Bronchial epithelial cell (primary cell): ENCODE measurements around the gene ATF4. TPM values are rescaled to one million over a fixed set of nuclear protein-coding genes. Genes with fewer than 3 reads are reported as not detected.

Experiments
- DNase-seq: peaks from one replicate; pipeline ENCODE4 v3.0.0-alpha.2; 2010; ENCODE audit warnings: low read depth
- FAIRE-seq: peaks from 2 replicates; lab custom pipeline; 2011; peaks lifted over from hg19 to GRCh38; lab: Jason Lieb, UNC
- H3K27me3 ChIP-seq: 2 replicates; pipeline ENCODE4 v1.5.1; 2011; ENCODE audit warnings: low read length; ENCODE audit not compliant: control insufficient read depth, insufficient read depth
- H3K36me3 ChIP-seq: 2 replicates; pipeline ENCODE4 v1.5.1; 2011; ENCODE audit warnings: low read length; ENCODE audit not compliant: control insufficient read depth, insufficient read depth
- H3K4me3 ChIP-seq: 2 replicates; pipeline ENCODE4 v1.5.1; 2011; ENCODE audit warnings: mild to moderate bottlenecking, low read depth, low read length, control low read depth
- CTCF ChIP-seq: IDR thresholded peaks from 2 replicates; pipeline ENCODE4 v1.5.1; 2011; ENCODE audit warnings: mild to moderate bottlenecking, moderate library complexity, low read length, control low read depth, inconsistent platforms; ENCODE audit not compliant: insufficient read depth, severe bottlenecking
- total RNA-seq: library from RNA; depleted of rRNA; stranded (reverse); fragments of >200 nt; gene quantifications from 2 replicates; pipeline ENCODE4 v1.2.1, GENCODE V29; 2014

ATF4 gene
- total RNA-seq, 1 donor from 2014 or later: 410 TPM

GRCh38 chr22:39569066-39569465 lies 48.7 kb downstream of the ATF4 start:
- Histone ChIP-seq H3K36me3 (no peaks in the 10 kb centered on the region), H3K27me3 (no peaks in the 10 kb centered on the region), H3K4me3 (no peak overlapping the region)
- FAIRE-seq (no peak), DNase-seq (no peak)
- no peak for TF ChIP-seq CTCF

GRCh38 chr22:39570226-39570625 lies 49.9 kb downstream of the ATF4 start:
- FAIRE-seq (no peak), DNase-seq (no peak)
- no peak for TF ChIP-seq CTCF
- H3K36me3 ChIP-seq: no peaks in the 10 kb centered on the region
- H3K27me3 ChIP-seq: no peaks in the 10 kb centered on the region
- no peak overlapping the region for H3K4me3 ChIP-seq

GRCh38 chr22:39570665-39571064 lies 50.3 kb downstream of the ATF4 start, which contains the start of gene CACNA1I:
TSS of gene CACNA1I (plus strand) at chr22:39570753. CDS start at chr22:39570753, 0 bp downstream.
- H3K27me3 ChIP-seq: no peaks in the 10 kb centered on the region
- FAIRE-seq (no peak), DNase-seq (no peak)
- TF ChIP-seq CTCF: no peak
- no peaks in the 10 kb centered on the region for H3K36me3 ChIP-seq
- H3K4me3 ChIP-seq: no peak within 1 kb of the TSS

- no peak for FAIRE-seq
- Histone ChIP-seq H3K27me3 (no peaks in the 10 kb centered on the region), H3K4me3 (no peak overlapping the region), H3K36me3 (no peaks in the 10 kb centered on the region)
- DNase-seq: no peak
- no peak for TF ChIP-seq CTCF
These were observed 51.2 kb downstream of the ATF4 start for GRCh38 chr22:39571538-39571937.

Other genes starting within 250 kb of the ATF4 start
- 5,727 and 8,485 TPM in 2 replicates for gene RPL3, start 200.9 kb upstream of the ATF4 start, total RNA-seq
- 0.26 and 2.0 TPM in 2 replicates for gene SYNGR1, start 170.6 kb upstream of the ATF4 start, total RNA-seq
- 7.9 and 8.2 TPM in 2 replicates for gene TAB1, start 120.8 kb upstream of the ATF4 start, total RNA-seq
- gene MGAT3, start 63.5 kb upstream of the ATF4 start, total RNA-seq: 0.13 and 0.53 TPM in 2 replicates
- gene MIEF1, start 18.3 kb upstream of the ATF4 start, total RNA-seq: 23.7 and 25.6 TPM in 2 replicates
- gene RPS19BP1, start 12.2 kb downstream of the ATF4 start, total RNA-seq: 55.2 and 72.1 TPM in 2 replicates
- not detected in 2 replicates for gene CACNA1I, start 50.2 kb downstream of the ATF4 start, total RNA-seq